Thymus (tissue), 11 donors: ENCODE results near the gene TMSB10. TPM values are rescaled to one million over a fixed set of nuclear protein-coding genes. Genes with fewer than 3 reads are reported as not detected.

Source experiments
- DNase-seq, 9 donors: peaks; one replicate each; pipeline ENCODE4 v3.0.0-alpha.2; 2013; ENCODE audit warnings: low spot score in 9 of 9, low read depth in 6 of 9, missing footprints in 1 of 9
- H3K27ac ChIP-seq, 2 donors: one replicate each; pipeline ENCODE4 v1.5.1; 2013; ENCODE audit warnings: control low read depth in 1 of 2, low read depth in 1 of 2, low read length in 1 of 2, mild to moderate bottlenecking in 1 of 2, moderate library complexity in 1 of 2
- H3K27me3 ChIP-seq, 2 donors: one replicate each; pipeline ENCODE4 v1.5.1; 2013; ENCODE audit warnings: low read length in 1 of 2; ENCODE audit not compliant: control insufficient read depth in 2 of 2, insufficient read depth in 1 of 2
- H3K36me3 ChIP-seq, 2 donors: one replicate each; pipeline ENCODE4 v1.5.1; 2013; ENCODE audit warnings: low read length in 1 of 2, mild to moderate bottlenecking in 1 of 2, moderate library complexity in 1 of 2; ENCODE audit not compliant: control insufficient read depth in 2 of 2, insufficient read depth in 2 of 2
- H3K4me1 ChIP-seq, 2 donors: one replicate each; pipeline ENCODE4 v1.5.1; 2013; ENCODE audit warnings: low read length in 2 of 2; ENCODE audit not compliant: control insufficient read depth in 2 of 2, insufficient read depth in 2 of 2
- H3K4me3 ChIP-seq, 2 donors: one replicate each; pipeline ENCODE4 v1.5.1; 2013; ENCODE audit warnings: low read length in 2 of 2, control low read depth in 1 of 2, mild to moderate bottlenecking in 1 of 2
- H3K9me3 ChIP-seq, 2 donors: one replicate each; pipeline ENCODE4 v1.5.1; 2013; ENCODE audit warnings: low read length in 1 of 2, mild to moderate bottlenecking in 1 of 2; ENCODE audit not compliant: control insufficient read depth in 2 of 2, insufficient read depth in 1 of 2
- WGBS: extraction: QIAGEN DNeasy Blood & Tissue Kit; methylation state at CpG from one replicate; pipeline ENCODE4 v1.1.7; 2013; 5-methylcytosine and 5-hydroxymethylcytosine counted together
- polyA plus RNA-seq: library from polyadenylated mRNA; stranded (reverse); fragments of 200-250 nt; gene quantifications from one replicate; pipeline ENCODE4 v1.2.3, GENCODE V29; 2013
- total RNA-seq: library from RNA; stranded (reverse); fragments of 120-200 nt; gene quantifications from one replicate; pipeline ENCODE4 v1.2.4, GENCODE V29; 2013
- donor health status: healthy.

The TMSB10 gene
- total and polyA plus RNA-seq, 2 donors = 4,492 to 5,628 TPM

GRCh38 chr2:84946204-84947009 is 41.0 kb downstream of the TMSB10 start:
- Histone ChIP-seq H3K27me3 (no peaks in the 10 kb centered on the region), H3K4me3 (no peak overlapping the region), H3K9me3 (no peaks in the 10 kb centered on the region), H3K4me1 (peaks cover 7 to 15% of the 10 kb centered on the region in 2 donors), H3K36me3 (no peaks in the 10 kb centered on the region), H3K27ac (peak overlapping the region; percentile 74 to 80)
- WGBS = 24% methylated on average over 12 of the region's 12 CpGs
- DNase-seq = peak in 7 of 9 donors; percentile 13 to 69 (median 38)

GRCh38 chr2:84947010-84947593 is 41.6 kb downstream of the TMSB10 start:
- Histone ChIP-seq H3K27me3 (no peaks in the 10 kb centered on the region), H3K9me3 (no peaks in the 10 kb centered on the region), H3K4me1 (peaks cover 7 to 15% of the 10 kb centered on the region in 2 donors), H3K27ac (no peak overlapping the region), H3K36me3 (no peaks in the 10 kb centered on the region), H3K4me3 (no peak overlapping the region)
- 89% methylated on average over 10 of the region's 10 CpGs for WGBS
- DNase-seq = no peak

GRCh38 chr2:84953535-84953934 is 48.1 kb downstream of the TMSB10 start:
- peaks cover 0 to 8% of the 10 kb centered on the region in 2 donors for H3K4me1 ChIP-seq
- WGBS = 94% methylated on average over 3 of the region's 3 CpGs
- no peak for DNase-seq
- no peak overlapping the region for H3K4me3 ChIP-seq
- no peaks in the 10 kb centered on the region for H3K27me3 ChIP-seq
- H3K9me3 ChIP-seq = peaks cover 0 to 3% of the 10 kb centered on the region in 2 donors
- H3K27ac ChIP-seq = no peak overlapping the region
- no peaks in the 10 kb centered on the region for H3K36me3 ChIP-seq

- H3K36me3 ChIP-seq = no peaks in the 10 kb centered on the region
- peaks cover 0 to 3% of the 10 kb centered on the region in 2 donors for H3K9me3 ChIP-seq
- no peak for DNase-seq
- H3K4me1 ChIP-seq = peaks cover 0 to 8% of the 10 kb centered on the region in 2 donors
- H3K27me3 ChIP-seq = no peaks in the 10 kb centered on the region
- WGBS = 99% methylated on average over 6 of the region's 6 CpGs
- no peak overlapping the region for H3K27ac ChIP-seq
- H3K4me3 ChIP-seq = no peak overlapping the region
Observed at GRCh38 chr2:84954329-84954728, 48.9 kb downstream of the TMSB10 start.

Other genes starting within 250 kb of the TMSB10 start
- gene TRABD2A, start 24.6 kb upstream of the TMSB10 start, total RNA-seq = 1.6 TPM
- 13.8 TPM for gene TRABD2A, start 24.6 kb upstream of the TMSB10 start, polyA plus RNA-seq
- 32.6 TPM for gene KCMF1, start 65.5 kb downstream of the TMSB10 start, total RNA-seq
- 32.5 TPM for gene KCMF1, start 65.5 kb downstream of the TMSB10 start, polyA plus RNA-seq
- 0.90 TPM for gene TCF7L1, start 227.7 kb downstream of the TMSB10 start, total RNA-seq
- 6.6 TPM for gene TCF7L1, start 227.7 kb downstream of the TMSB10 start, polyA plus RNA-seq